K562 (cell line): ENCODE results near the gene IL33. TPM values are rescaled to one million over a fixed set of nuclear protein-coding genes. Genes with fewer than 3 reads are reported as not detected.

Experiments used
- ATAC-seq: fragments of 200-7000 bp; cut with Tn5 transposase; 3 replicates; pipeline ENCODE4 v1.9.1; 2020; ENCODE audit warnings: moderate library complexity
- BruUV-seq: library from RNA; stranded (reverse); fragments of 400-500 nt; replicated peaks from 2 replicates; lab custom pipeline; 2021; lab: Mats Ljungman, UMichigan
- CTCF ChIA-PET: fragments of 300-600 bp; formaldehyde crosslinking; extraction: SDS; loops from one replicate; lab custom pipeline; 2021; ENCODE audit warnings: low intra/inter-chr PET ratio; lab: Yijun Ruan, JAX
- POLR2A ChIA-PET: fragments of 300-600, 350-650 bp; sonication (Branson Sonifier 250); formaldehyde crosslinking; extraction: SDS; loops from one replicate; lab custom pipeline; 2021; ENCODE audit warnings: antibody characterized with exemption, inconsistent platforms; lab: Yijun Ruan, JAX
- DNase-seq, 4 experiments: peaks; one replicate each; pipeline versions ENCODE4 v3.0.0 to v3.0.0-alpha.2; 2011 to 2018; ENCODE audit warnings: low spot score in 3 of 4, mixed read lengths in 3 of 4; ENCODE audit errors: extremely low read depth in 1 of 4
- FAIRE-seq: peaks from 2 replicates; lab custom pipeline; 2011; peaks lifted over from hg19 to GRCh38; lab: Jason Lieb, UNC
- H2AFZ ChIP-seq: 2 replicates; pipeline ENCODE4 v1.6.0; 2011; ENCODE audit warnings: low read depth, low read length, control low read depth, inconsistent platforms
- H3K27ac ChIP-seq: fragments of 200-600 bp; 3 replicates; pipeline ENCODE4 v1.8.0; 2011; ENCODE audit warnings: low read depth, mild to moderate bottlenecking, control low read depth, inconsistent platforms, low read length, moderate library complexity, mixed read lengths; ENCODE audit errors: extremely low read depth
- H3K27me3 ChIP-seq, 2 experiments: fragments of 300-600 bp in 1 of 2; 2 replicates in 1 of 2; 3 replicates in 1 of 2; pipeline versions ENCODE4 v1.6.0 to v1.8.0; 2011; ENCODE audit warnings: inconsistent platforms in 2 of 2, low read length in 2 of 2, mild to moderate bottlenecking in 1 of 2, mixed read lengths in 1 of 2, moderate library complexity in 1 of 2; ENCODE audit not compliant: control insufficient read depth in 2 of 2, insufficient read depth in 2 of 2
- H3K36me3 ChIP-seq: fragments of 300-600 bp; 3 replicates; pipeline ENCODE4 v1.8.0; 2011; ENCODE audit warnings: mild to moderate bottlenecking, low read length, inconsistent platforms; ENCODE audit not compliant: control insufficient read depth, insufficient read depth
- H3K4me1 ChIP-seq, 2 experiments: fragments of 200-600 bp in 1 of 2; replicated peaks in 1 of 2; 2 replicates in 1 of 2; 3 replicates in 1 of 2; pipeline versions ENCODE4 v1.5.1 to v1.8.0; 2011; ENCODE audit warnings: inconsistent platforms in 2 of 2, low read length in 2 of 2, mild to moderate bottlenecking in 1 of 2, mixed read lengths in 1 of 2, moderate library complexity in 1 of 2; ENCODE audit not compliant: control insufficient read depth in 2 of 2, insufficient read depth in 2 of 2
- H3K4me2 ChIP-seq: 2 replicates; pipeline ENCODE4 v1.6.1; 2011; ENCODE audit warnings: low read length, control low read depth, inconsistent platforms, mixed read lengths; ENCODE audit not compliant: insufficient read depth
- H3K4me3 ChIP-seq: fragments of 200-600 bp; sonication (generic), shearing (Covaris generic); 2 replicates; pipeline ENCODE4 v1.5.1; 2016; ENCODE audit warnings: control low read depth, inconsistent platforms
- H3K79me2 ChIP-seq: fragments of 200-600 bp; 3 replicates; pipeline ENCODE4 v1.8.0; 2011; ENCODE audit warnings: low read length, inconsistent platforms; ENCODE audit not compliant: control insufficient read depth, insufficient read depth
- H3K9ac ChIP-seq, 2 experiments: 2 replicates each; pipeline versions ENCODE4 v1.6.0 to v1.6.1; 2011; ENCODE audit warnings: low read depth in 2 of 2, low read length in 2 of 2, control low read depth in 1 of 2, inconsistent platforms in 1 of 2, mild to moderate bottlenecking in 1 of 2, mixed read lengths in 1 of 2; ENCODE audit not compliant: insufficient read depth in 1 of 2
- H3K9me1 ChIP-seq: one replicate; pipeline ENCODE4 v1.6.0; 2011; ENCODE audit warnings: inconsistent platforms, mild to moderate bottlenecking, low read length, moderate library complexity; ENCODE audit not compliant: control insufficient read depth, insufficient read depth
- H3K9me3 ChIP-seq: replicated peaks from 2 replicates; pipeline ENCODE4 v1.5.1; 2011; ENCODE audit warnings: low read depth, low read length, inconsistent platforms; ENCODE audit not compliant: control insufficient read depth, insufficient read depth
- H4K20me1 ChIP-seq: replicated peaks from 2 replicates; pipeline ENCODE4 v1.6.1; 2011; ENCODE audit warnings: low read length, inconsistent platforms, mixed read lengths; ENCODE audit not compliant: control insufficient read depth, insufficient read depth
- ARID4B ChIP-seq: sonication (generic); formaldehyde crosslinking; IDR thresholded peaks from 2 replicates; pipeline ENCODE4 v1.8.0; 2022; ENCODE audit warnings: mild to moderate bottlenecking, missing genetic modification reagents
- ATF1 ChIP-seq, 2 experiments: fragments of 450-650 bp in 1 of 2; IDR thresholded peaks; 2 replicates each; pipeline ENCODE4 v1.6.1; 2016; ENCODE audit warnings: missing compliant biosample characterization in 1 of 2, missing genetic modification characterization in 1 of 2
- BRD4 ChIP-seq: fragments of 200-600 bp; sonication (generic); IDR thresholded peaks from 2 replicates; pipeline ENCODE4 v1.6.1; 2017; ENCODE audit warnings: inconsistent platforms
- DNMT1 ChIP-seq: fragments of 450-650 bp; IDR thresholded peaks from 2 replicates; pipeline ENCODE4 v1.6.1; 2016; ENCODE audit warnings: antibody characterized with exemption, mild to moderate bottlenecking
- GABPA ChIP-seq: fragments of 200-800 bp; sonication (Bioruptor generic); conservative IDR thresholded peaks from 2 replicates; pipeline ENCODE4 v1.6.1; 2016; ENCODE audit warnings: low read depth, missing genetic modification characterization, missing compliant biosample characterization
- NELFE ChIP-seq: IDR thresholded peaks from 2 replicates; pipeline ENCODE4 v1.6.1; 2011; ENCODE audit warnings: mild to moderate bottlenecking; ENCODE audit not compliant: insufficient read depth, insufficient read length
- RAD21 ChIP-seq, 2 experiments: fragments of 250-450 bp in 1 of 2; fragments of 450-650 bp in 1 of 2; sonication (Bioruptor Pico) in 1 of 2; formaldehyde crosslinking in 1 of 2; IDR thresholded peaks in 1 of 2; conservative IDR thresholded peaks in 1 of 2; 2 replicates each; pipeline versions ENCODE4 v1.4.0 to v1.8.0; 2020 to 2022; ENCODE audit warnings: mild to moderate bottlenecking in 2 of 2, moderate library complexity in 1 of 2
- TARDBP ChIP-seq: fragments of 450-650 bp; IDR thresholded peaks from 2 replicates; pipeline ENCODE4 v1.6.1; 2016
- ZBED1 ChIP-seq: IDR thresholded peaks from 2 replicates; pipeline ENCODE4 v1.6.1; 2014
- ZNF707 ChIP-seq: fragments of 250-450 bp; sonication (Bioruptor Pico); conservative IDR thresholded peaks from 2 replicates; pipeline ENCODE4 v1.8.0; 2022; ENCODE audit warnings: inconsistent platforms, mild to moderate bottlenecking, moderate library complexity
- ZNF778 ChIP-seq: fragments of 450-650 bp; formaldehyde crosslinking; IDR thresholded peaks from 2 replicates; pipeline ENCODE4 v1.4.0; 2020; ENCODE audit warnings: mild to moderate bottlenecking, moderate library complexity
- WGBS: fragments of 100-300 bp; shearing (Covaris generic); methylation state at CpG from one replicate; pipeline ENCODE4 v1.1.6; 2016; ENCODE audit warnings: low coverage, mixed read lengths; ENCODE audit not compliant: insufficient coverage; ENCODE audit errors: missing lambda C conversion rate; 5-methylcytosine and 5-hydroxymethylcytosine counted together
- in situ Hi-C: fragments of 300-500 bp; cut with MboI; formaldehyde crosslinking; loops from 4 replicates; pipeline ENCODE4 v1.15.0; 2018; ENCODE audit warnings: inconsistent platforms, mixed read lengths
- intact Hi-C: fragments of 100-400 bp; cut with micrococcal nuclease; formaldehyde crosslinking; loops from 2 replicates; pipeline ENCODE4 v1.14.2; 2022
- polyA plus RNA-seq, 8 experiments: library from polyadenylated mRNA; depleted of rRNA in 4 of 8; stranded (reverse) in 5 of 8; unstranded in 3 of 8; fragments of >200 nt; fragmentation: Nextera tagmentation in 2 of 8; fragmentation: Illumina TruSeq in 1 of 8; extraction: Ambion mirVana in 2 of 8; extraction: Trizol in 1 of 8; gene quantifications; 2 replicates each; pipeline versions ENCODE4 v1.2.1 to v1.2.3, GENCODE V29; 2011 to 2014; ENCODE audit warnings: inconsistent platforms in 1 of 8, missing spikeins in 1 of 8
- total RNA-seq, 7 experiments: library from RNA; depleted of rRNA in 6 of 7; stranded (reverse); fragments of >200 nt in 6 of 7; fragmentation: Illumina TruSeq in 2 of 7; extraction: Trizol in 2 of 7; gene quantifications; 2 replicates each; pipeline versions ENCODE4 v1.2.1 to v1.2.3, GENCODE V29; 2011 to 2021; ENCODE audit warnings: low replicate concordance in 1 of 7

IL33 gene
- total and polyA plus RNA-seq, 9 of the 15 experiments (the other 6 are each of a cell fraction or from before 2014, with no cell fraction given), result not detected

- TF ChIP-seq ARID4B (CRISPR knock-in tag), result no peak
- TF ChIP-seq, all 486 proteins: peak for 1
These were observed 28.3 kb upstream of the IL33 start (continued) for GRCh38 chr9:6187272-6187671.

- in situ Hi-C loops, result no loop called here
- H3K9me3 ChIP-seq, result no peaks in the 10 kb centered on the region
- CTCF ChIA-PET, result no interaction called here
- no peak overlapping the region for H3K4me2 ChIP-seq
- BruUV-seq, result no TSS peak
- H3K79me2 ChIP-seq, result no peaks in the 10 kb centered on the region
- 0% methylated on average over 1 of the region's 1 CpG for WGBS
- POLR2A ChIA-PET, result interaction anchor here (1.3 kb wide), 1 partner anchor 10 kb away, joined by 5 read pairs; no protein-coding TSS in a partner anchor
- no peaks in the 10 kb centered on the region for H3K9me1 ChIP-seq
- H4K20me1 ChIP-seq, result no peaks in the 10 kb centered on the region
- no peak for TF ChIP-seq NELFE
- TF ChIP-seq ZBED1, result no peak
- no peak for TF ChIP-seq ZNF707 (CRISPR knock-in tag)
- TF ChIP-seq TARDBP, result no peak
- TF ChIP-seq ZNF778, result no peak
- no peak for TF ChIP-seq DNMT1
- TF ChIP-seq ATF1 (CRISPR knock-in tag; IDR thresholded peaks at IDR 0.05), result no peak
- TF ChIP-seq ATF1 (tag; IDR thresholded peaks at IDR 0.05), result no peak
- no peak for TF ChIP-seq GABPA (tag)
- no peak for TF ChIP-seq BRD4
- TF ChIP-seq RAD21 (CRISPR knock-in tag; conservative IDR thresholded peaks at IDR 0.05 in 1 of 2, IDR thresholded peaks at IDR 0.05 in 1 of 2), result no peak
- H3K27ac ChIP-seq, result no peak overlapping the region
- H3K4me1 ChIP-seq, result peaks cover 0 to 3% of the 10 kb centered on the region in 2 experiments; a peak in 1 of 5 replicates
- no peaks in the 10 kb centered on the region for H3K27me3 ChIP-seq
- H3K4me3 ChIP-seq, result no peak overlapping the region
- no peak overlapping the region for H2AFZ ChIP-seq
- DNase-seq, result no peak
- no peaks in the 10 kb centered on the region for H3K36me3 ChIP-seq
- intact Hi-C loops, result no loop called here
- FAIRE-seq, result no peak
- no peak for ATAC-seq
- H3K9ac ChIP-seq, result no peak overlapping the region
These were observed 27.1 kb upstream of the IL33 start for GRCh38 chr9:6188466-6188865.
